HG03469 (cell line): ENCODE data around the gene TNPO2.

Experiments
- ATAC-seq: cut with Tn5 transposase; IDR thresholded peaks from one replicate; pipeline ENCODE4 v1.9.1; 2021; ENCODE audit warnings: mild to moderate bottlenecking, moderate library complexity, moderate number of reproducible peaks; ENCODE audit not compliant: unreplicated experiment

Gene TNPO2

GRCh38 chr19:12723641-12724426, at the start of gene TNPO2:
TSS of gene TNPO2 (minus strand) at chr19:12723932. CDS start at chr19:12720977, 2,955 bp downstream.
- no peak for ATAC-seq

DNA sequence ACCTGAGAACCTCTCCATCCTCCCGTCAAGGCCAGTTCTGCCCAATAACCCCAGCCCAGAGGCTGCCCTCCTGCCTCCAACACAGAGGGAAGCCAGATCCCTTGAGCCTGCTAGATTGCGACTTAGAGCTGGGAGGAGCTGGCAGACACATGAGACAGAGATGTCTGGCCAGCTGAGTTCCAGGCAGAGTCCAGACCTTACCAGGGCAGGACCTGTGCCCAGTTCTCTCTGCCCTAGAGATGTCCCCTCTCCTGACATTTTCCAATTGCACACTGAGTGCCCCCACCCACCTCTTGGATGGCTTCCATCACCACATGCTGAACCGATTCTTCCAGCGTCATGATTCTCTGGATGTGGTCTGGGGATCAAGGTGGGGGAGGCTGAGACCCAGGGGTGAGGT, 48.6 kb upstream of the TNPO2 start:
- no peak for ATAC-seq

DNA sequence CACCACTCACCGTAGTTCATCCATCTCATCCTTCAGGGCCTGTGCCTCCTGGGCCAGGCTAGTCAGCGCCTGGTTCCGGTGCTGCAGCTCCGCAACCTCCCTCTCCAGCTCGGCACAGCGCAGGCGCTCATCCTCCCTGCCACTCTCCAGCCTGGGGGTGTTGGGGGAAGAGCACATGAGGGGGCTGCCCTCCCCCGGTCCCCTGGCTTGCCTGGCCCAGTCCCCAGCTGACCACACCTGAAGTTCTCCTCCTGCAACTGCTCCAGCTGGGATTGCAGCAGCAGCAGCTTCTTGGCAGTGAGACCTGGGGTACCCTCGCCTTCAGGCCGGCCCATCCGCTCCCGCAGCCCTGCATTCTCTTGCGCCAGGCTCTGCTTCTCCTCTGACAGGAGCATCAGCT, 47.2 kb upstream of the TNPO2 start:
- no peak for ATAC-seq

DNA sequence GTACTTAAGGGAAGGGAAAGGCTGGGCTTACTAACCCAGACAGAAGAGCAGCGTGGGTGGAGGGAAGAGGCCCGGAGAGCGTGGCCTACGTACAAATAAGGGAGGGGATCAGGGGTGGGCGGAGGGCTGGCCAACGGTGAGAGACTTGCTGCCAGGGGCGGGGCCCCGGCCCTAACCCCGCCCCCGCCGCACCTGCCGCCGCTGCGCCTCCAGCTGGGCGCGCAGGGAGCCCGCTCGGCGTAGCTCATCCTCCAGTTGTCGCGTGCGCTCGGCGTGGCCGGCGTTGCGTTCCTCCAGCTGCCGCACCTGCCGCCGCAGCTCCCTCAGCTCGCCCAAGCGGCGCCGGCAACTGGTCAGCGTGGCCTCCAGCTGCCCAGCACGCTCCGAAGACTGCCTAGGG, 46.0 kb upstream of the TNPO2 start:
- ATAC-seq = no peak

GRCh38 chr19:12767666-12768065, 43.9 kb upstream of the TNPO2 start:
- no peak for ATAC-seq

DNA sequence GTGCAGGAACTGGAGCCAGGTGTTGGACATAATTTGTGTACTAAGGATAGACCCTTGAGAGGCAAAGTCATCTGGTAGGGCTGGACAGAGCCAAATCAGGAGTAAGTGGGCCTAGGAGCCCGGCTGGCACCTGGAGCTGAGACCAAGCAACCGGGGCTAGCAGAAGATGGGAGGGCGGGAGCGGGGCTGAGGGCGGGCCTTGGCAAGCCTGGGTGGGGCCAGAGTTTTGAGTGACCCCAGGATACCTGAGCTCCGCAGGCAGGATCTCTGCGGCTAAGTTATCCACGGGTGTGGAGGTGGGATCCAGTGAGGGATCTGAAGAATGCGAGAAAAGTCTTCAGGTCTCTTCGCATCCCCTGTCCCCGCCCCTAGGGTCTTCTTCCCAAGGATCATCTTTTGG, 43.4 kb upstream of the TNPO2 start:
- ATAC-seq = no peak

DNA sequence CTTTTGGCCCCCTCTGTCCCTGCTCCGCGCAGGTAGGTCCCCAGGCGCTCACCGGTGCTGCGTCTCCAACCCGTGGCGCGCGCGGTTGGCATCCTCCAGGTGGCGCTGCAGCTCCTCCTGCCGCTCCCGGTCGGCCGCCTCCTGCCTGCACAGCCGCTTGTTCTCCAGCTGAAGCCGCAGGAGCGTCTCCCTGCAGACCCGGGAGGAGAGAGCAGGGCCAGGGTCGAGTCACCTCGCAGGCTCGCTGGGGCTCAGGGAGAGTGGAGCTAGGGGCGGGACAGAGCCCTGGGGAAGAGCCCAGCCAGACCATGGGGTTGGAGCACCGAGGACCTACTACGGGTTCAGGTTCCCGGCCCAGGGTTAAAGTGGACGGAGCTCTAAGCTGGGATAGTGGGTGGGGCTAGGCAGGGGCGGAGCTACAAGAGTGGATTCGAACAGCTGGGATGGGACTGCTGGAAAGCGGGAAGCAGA, 42.4 kb upstream of the TNPO2 start:
- no peak for ATAC-seq

- ATAC-seq = no peak
Observed at GRCh38 chr19:12764698-12765097, 41.0 kb upstream of the TNPO2 start.

- ATAC-seq = no peak
Observed at GRCh38 chr19:12763100-12763499, 39.4 kb upstream of the TNPO2 start.

DNA sequence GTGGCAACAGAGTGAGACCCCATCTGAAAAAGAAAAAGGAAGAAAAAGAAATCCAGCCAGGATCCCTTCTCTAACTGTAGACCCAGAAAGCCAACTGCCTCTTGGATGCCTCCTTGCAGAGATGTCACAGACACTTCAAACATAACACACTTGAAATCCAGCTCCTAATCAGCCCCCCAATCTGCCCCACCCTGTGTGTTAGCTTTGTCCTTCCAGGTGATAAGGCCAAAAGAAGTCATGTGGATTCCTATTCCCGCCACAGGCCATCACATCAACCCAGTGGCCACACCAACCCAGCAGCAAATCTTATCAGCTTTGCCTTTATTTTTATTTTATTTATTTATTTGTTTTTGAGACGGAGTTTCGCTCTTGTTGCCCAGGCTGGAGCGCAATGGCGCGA, 36.0 kb upstream of the TNPO2 start:
- ATAC-seq = no peak

DNA sequence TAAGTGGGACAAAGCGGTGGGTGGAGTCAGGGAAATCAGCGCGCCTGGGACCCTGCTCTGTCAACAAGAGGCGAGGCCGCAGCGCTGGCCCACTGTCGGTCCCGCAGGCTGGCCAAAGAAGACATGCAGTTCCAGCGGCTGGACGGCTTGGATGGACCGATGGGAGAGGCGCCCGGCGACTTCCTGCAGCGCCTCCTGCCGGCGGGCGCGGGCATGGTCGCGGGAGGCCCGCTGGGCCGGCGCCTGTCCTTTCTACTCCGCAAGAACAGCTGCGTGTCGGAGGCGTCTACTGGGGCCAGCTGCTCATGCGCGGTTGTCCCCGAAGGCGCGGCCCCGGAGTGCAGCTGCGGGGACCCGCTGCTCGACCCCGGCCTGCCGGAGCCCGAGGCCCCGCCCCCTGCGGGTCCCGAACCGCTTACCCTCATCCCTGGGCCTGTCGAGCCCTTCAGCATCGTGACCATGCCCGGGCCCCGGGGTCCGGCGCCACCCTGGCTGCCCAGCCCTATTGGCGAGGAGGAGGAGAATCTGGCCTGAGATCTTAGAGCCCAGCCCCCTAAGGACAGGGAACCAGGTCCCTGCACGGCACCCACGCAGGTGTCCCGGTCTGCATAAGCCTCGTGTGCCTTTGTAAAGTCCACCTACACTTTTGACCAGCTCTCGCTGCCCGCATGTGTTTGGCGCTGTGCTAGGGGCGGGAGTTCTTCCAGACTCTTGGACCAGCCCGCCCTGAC, 34.0 kb upstream of the TNPO2 start:
- ATAC-seq = no peak

- ATAC-seq = no peak
Observed at GRCh38 chr19:12756150-12756883, 32.6 kb upstream of the TNPO2 start.

- no peak for ATAC-seq
Observed at GRCh38 chr19:12754465-12755196, 30.9 kb upstream of the TNPO2 start.

GRCh38 chr19:12752056-12752781, 28.5 kb upstream of the TNPO2 start:
- ATAC-seq = no peak

- ATAC-seq = no peak
Observed at GRCh38 chr19:12751635-12752034, 27.9 kb upstream of the TNPO2 start, which contains the start of gene BEST2. TSS of gene BEST2 (plus strand) at chr19:12751791. CDS start at chr19:12752593, 802 bp downstream.

GRCh38 chr19:12750851-12751250, 27.1 kb upstream of the TNPO2 start:
- ATAC-seq = no peak

- no peak for ATAC-seq
Observed at GRCh38 chr19:12749938-12750521, 26.3 kb upstream of the TNPO2 start.

DNA sequence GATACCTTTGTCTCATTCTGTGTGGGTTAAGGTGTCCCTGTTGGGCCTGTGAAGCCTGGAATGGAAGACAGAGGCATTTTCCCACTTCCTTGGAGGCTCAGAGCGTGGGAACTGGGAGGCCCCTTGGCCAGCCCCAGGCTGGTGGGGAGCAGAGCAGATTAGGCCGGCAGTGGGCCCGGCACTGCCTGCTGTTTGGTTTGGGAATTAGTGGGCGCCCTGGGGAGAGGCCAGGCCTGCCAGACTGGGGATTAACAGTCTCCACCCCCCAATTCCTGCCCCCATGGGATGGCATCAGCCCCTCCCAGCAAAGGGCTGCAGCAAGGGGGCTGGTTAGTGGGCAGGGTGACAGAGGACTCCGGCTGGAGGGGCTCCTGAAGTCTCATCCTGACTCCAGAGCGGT, 24.8 kb upstream of the TNPO2 start:
- ATAC-seq = no peak

- no peak for ATAC-seq
Observed at GRCh38 chr19:12745166-12745897, 21.6 kb upstream of the TNPO2 start.
